Upper lobe of left lung (tissue), 4 donors: ENCODE data around the gene SMIM27.

Experiments used
- POLR2A ChIP-seq, 4 donors: fragments of 450-650 bp; IDR thresholded peaks; one replicate each; pipeline ENCODE4 v1.5.1; 2016 to 2017; ENCODE audit warnings: antibody characterized with exemption in 4 of 4, mild to moderate bottlenecking in 2 of 4
- TF ChIP-seq, protein P1 (sequence below), 6 experiments: fragments of 450-650 bp in 4 of 6; fragments of 200-600 bp in 2 of 6; sonication (generic) in 2 of 6; IDR thresholded peaks; one replicate each; pipeline ENCODE4 v1.5.1; 2016 to 2019; ENCODE audit warnings: antibody characterized with exemption in 6 of 6

DNA sequence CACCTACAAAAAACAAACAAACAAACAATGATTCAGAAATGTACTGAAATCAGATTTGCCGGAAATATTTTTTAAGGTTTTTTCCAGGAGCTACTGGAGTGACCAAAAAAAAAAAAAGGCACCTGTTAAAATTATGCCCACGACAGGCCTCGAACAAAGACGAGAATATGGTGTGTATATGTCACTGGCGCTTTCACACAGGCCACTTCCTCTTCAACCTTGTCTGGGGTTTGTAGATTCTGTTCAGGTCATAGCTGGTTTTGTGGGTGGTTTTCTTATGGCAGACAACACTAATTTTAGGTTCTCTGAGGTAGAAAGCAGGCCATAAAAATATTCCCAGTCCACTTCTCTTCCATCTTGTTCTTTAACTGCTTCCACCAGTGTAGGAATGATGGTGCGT is 13.8 kb downstream of the SMIM27 start:
- TF ChIP-seq, protein P1, sequence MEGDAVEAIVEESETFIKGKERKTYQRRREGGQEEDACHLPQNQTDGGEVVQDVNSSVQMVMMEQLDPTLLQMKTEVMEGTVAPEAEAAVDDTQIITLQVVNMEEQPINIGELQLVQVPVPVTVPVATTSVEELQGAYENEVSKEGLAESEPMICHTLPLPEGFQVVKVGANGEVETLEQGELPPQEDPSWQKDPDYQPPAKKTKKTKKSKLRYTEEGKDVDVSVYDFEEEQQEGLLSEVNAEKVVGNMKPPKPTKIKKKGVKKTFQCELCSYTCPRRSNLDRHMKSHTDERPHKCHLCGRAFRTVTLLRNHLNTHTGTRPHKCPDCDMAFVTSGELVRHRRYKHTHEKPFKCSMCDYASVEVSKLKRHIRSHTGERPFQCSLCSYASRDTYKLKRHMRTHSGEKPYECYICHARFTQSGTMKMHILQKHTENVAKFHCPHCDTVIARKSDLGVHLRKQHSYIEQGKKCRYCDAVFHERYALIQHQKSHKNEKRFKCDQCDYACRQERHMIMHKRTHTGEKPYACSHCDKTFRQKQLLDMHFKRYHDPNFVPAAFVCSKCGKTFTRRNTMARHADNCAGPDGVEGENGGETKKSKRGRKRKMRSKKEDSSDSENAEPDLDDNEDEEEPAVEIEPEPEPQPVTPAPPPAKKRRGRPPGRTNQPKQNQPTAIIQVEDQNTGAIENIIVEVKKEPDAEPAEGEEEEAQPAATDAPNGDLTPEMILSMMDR (IDR thresholded peaks at IDR 0.05), result no peak
- no peak for TF ChIP-seq POLR2A (IDR thresholded peaks at IDR 0.05)
